GM21367 (cell line): Measurements from ENCODE around the gene SLC12A4.

Experiments used
- ATAC-seq: cut with Tn5 transposase; IDR thresholded peaks from one replicate; pipeline ENCODE4 v1.9.1; 2021; ENCODE audit not compliant: unreplicated experiment

SLC12A4 gene

GRCh38 chr16:67963662-67964321 lies 4.6 kb downstream of the SLC12A4 start:
- ATAC-seq = no peak

GRCh38 chr16:67963292-67963661 lies 5.2 kb downstream of the SLC12A4 start:
- no peak for ATAC-seq

GRCh38 chr16:67962135-67962534 lies 6.3 kb downstream of the SLC12A4 start:
- ATAC-seq = no peak

GRCh38 chr16:67961551-67961957 lies 6.9 kb downstream of the SLC12A4 start:
- ATAC-seq = no peak

GRCh38 chr16:67959536-67960329 lies 8.7 kb downstream of the SLC12A4 start:
- ATAC-seq = no peak

GRCh38 chr16:67957622-67958021 lies 10.8 kb downstream of the SLC12A4 start:
- ATAC-seq = no peak

GRCh38 chr16:67954421-67955196 lies 13.8 kb downstream of the SLC12A4 start:
- ATAC-seq = no peak

GRCh38 chr16:67953641-67954375 lies 14.6 kb downstream of the SLC12A4 start:
- ATAC-seq = no peak

GRCh38 chr16:67951485-67951884 lies 17.0 kb downstream of the SLC12A4 start:
- no peak for ATAC-seq

- ATAC-seq = no peak
These were observed 18.0 kb downstream of the SLC12A4 start for GRCh38 chr16:67950335-67950843.

- ATAC-seq = no peak
These were observed 18.8 kb downstream of the SLC12A4 start for GRCh38 chr16:67949645-67950044.

- no peak for ATAC-seq
These were observed 20.4 kb downstream of the SLC12A4 start for GRCh38 chr16:67948015-67948414.

GRCh38 chr16:67946966-67947558 lies 21.4 kb downstream of the SLC12A4 start:
- no peak for ATAC-seq

GRCh38 chr16:67946128-67946569 lies 22.3 kb downstream of the SLC12A4 start:
- no peak for ATAC-seq

GRCh38 chr16:67945392-67945933 lies 23.0 kb downstream of the SLC12A4 start:
- ATAC-seq = no peak

GRCh38 chr16:67944690-67945391 lies 23.6 kb downstream of the SLC12A4 start:
- ATAC-seq = no peak

- no peak for ATAC-seq
These were observed 24.6 kb downstream of the SLC12A4 start, which contains the start of gene LCAT for GRCh38 chr16:67943619-67944504. TSS of gene LCAT (minus strand) at chr16:67944120. CDS start at chr16:67944101, 19 bp downstream.

- ATAC-seq = no peak
These were observed 25.2 kb downstream of the SLC12A4 start for GRCh38 chr16:67943256-67943618.
